Astrocyte of the hippocampus (primary cell): ENCODE data around the gene PARVA.

Experiments
- DNase-seq: peaks from one replicate; pipeline ENCODE4 v3.0.0; 2011; ENCODE audit warnings: low read depth, low spot score

The PARVA gene

DNA sequence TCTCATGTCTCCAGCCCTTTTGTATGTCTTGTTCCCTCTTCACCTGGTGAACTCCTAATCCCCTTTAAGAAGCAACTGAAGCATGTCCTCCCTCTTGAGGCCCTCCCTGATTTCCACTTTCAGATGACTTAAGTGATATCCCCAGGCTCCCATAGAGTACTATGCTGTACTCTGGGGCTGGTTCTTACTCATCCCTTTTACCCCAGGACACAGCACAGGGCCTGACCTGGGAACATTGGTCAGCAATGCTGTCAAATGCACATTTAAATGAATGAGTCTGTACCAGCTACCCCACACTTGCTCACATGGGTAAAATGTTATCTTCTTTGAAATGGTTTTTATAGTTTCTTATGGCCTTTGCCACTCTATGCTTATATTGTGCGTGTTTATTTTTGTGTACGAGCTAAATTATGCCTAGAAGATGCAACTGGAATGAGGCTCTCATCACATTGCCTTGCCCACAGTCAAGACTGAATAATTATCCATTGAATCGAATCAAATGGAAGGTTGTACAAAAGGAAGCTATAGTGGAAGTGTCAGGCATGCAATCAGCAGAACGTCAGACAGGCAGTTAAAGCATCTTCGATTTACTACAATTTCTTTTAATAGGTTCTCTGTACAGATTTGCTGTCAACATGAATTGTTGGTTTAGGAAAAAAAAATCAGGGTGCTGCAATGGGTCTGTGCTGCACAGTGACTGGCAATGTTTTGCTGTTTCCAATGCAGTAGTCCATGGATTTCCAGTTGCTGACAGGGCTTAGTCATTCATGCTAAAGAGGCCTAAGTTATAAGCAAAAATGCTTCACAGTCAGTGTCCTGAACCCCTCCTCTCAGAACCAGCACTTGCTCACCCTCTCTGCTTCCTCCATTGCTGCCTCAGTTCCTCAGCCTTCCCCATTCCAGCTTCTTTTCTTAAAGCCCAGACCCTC lies 79.5 kb downstream of the PARVA start:
- DNase-seq = peak; percentile 35

DNA sequence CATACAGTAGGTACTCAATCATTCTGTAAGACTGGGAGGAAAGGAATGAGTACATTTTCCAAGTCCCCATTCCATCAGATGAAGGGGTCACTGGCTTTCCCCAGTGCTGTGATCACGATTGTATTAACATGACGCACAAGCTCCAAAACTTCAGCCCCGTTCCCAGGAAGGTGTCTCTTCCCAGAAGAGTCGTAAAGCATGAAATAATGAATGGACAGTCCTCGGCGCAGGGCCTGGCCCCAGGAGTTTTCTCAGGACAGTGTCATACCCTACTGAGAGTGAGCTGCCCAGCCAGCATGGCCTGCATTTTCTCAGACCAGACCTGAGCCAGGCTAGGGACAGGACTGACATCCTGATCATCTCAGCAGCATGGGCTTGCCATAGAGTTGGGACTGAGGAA lies 80.7 kb downstream of the PARVA start:
- DNase-seq = no peak

GRCh38 chr11:12459374-12459773 lies 82.0 kb downstream of the PARVA start:
- DNase-seq = no peak

- no peak for DNase-seq
Measured at GRCh38 chr11:12459865-12460444, 82.6 kb downstream of the PARVA start.

DNA sequence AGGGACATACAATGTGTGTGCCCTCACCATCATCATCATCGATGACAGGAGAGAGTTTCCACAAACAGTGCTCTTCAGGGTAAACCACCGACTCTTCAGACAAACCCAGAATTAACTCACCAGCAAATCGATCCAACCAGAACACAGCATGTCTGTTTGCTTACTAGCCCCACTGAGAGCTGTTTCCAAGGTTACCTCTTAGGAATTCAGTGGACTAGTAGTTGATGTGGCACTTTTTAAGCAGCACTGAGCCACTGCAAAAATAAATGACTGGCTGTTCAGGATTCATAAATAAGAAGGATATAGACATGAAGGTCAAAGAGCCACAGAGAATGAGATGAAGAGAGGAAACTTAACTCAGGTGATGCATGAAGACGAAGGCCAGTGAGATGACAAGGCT lies 83.1 kb downstream of the PARVA start:
- DNase-seq = peak; percentile 32

DNA sequence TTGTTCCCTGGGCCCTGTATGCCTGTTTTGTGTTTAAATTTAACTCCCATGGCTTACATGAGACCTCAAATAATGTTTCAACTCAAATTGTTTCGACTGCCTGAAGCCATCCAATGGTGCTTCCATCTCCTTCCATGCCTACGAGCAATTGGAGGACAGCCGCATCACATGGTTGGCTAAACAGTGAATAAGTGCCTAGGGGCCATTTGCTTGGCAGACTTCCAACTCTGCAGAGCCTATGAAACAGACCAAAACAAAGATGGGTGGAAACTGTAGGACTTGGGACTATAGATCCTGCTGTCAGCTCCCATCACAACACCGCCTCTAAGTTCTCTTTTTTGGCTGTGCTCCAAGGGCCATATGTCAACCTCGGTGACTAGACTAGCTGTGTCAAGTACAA lies 84.1 kb downstream of the PARVA start:
- DNase-seq = no peak

- no peak for DNase-seq
Measured at GRCh38 chr11:12464303-12464702, 86.9 kb downstream of the PARVA start.

GRCh38 chr11:12465332-12465731 lies 88.0 kb downstream of the PARVA start:
- DNase-seq = no peak

DNA sequence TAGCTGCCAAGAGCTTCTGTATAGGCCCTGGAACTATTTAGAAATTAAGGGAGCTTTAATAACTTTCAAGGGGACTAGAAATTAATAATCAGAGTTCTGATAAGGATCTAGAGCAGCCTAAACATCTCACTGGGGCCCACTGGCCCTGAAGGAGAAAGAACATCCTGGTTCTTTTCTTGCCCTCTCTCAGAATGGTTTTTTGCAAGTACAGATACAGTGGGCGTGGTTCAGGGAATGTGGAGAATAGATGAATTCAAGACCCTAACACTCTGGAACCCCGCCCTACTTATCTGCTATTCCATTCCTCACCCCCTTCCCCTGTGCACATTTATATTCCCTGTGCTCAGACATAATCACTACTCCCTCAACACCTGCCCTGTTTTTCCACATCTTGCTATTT lies 90.2 kb downstream of the PARVA start:
- DNase-seq = no peak

GRCh38 chr11:12469451-12469850 lies 92.1 kb downstream of the PARVA start:
- DNase-seq = peak; percentile 22

- DNase-seq = no peak
Measured at GRCh38 chr11:12470236-12470635, 92.9 kb downstream of the PARVA start.

GRCh38 chr11:12472401-12473005 lies 95.1 kb downstream of the PARVA start:
- peak; percentile 49 for DNase-seq

- no peak for DNase-seq
Measured at GRCh38 chr11:12473381-12473780, 96.0 kb downstream of the PARVA start.

DNA sequence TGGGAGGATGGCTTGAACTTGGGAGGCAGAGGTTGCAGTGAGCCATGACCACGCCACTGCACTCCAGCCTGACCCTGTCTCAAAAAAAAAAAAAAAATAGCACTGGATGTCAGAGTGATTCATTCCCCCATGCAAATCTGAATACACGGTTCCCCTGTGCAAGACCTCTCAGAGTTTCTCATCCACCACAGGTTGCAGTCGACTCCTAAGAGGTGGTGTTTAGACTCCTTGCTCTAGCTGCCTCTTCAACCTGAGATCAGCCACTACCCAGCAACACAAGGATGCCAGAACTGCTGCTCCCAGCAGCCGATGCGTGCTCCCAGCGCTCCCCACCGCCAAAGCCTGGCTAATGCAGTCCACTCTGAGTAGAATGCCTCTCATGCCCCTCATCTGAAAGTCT lies 97.5 kb downstream of the PARVA start:
- no peak for DNase-seq

GRCh38 chr11:12478743-12479142 lies 101.4 kb downstream of the PARVA start:
- peak; percentile 49 for DNase-seq

DNA sequence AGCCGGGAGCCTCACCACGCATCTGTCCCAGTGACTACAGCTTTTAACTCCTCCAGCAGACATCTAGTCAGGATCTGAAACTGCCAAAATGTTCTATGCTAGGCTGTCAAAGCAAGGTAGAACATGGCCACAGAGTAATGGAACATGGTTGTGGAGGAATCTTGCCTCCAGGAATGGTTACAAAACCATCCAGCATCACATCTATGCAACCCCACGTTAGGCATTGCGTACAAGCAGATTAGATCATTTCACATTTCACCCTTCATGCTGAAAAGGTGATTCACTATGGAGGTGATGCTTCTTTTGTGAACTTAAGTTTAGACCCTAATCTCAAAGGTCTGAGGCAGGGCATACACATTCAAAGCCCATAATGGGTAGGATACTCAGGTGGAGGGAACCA lies 103.0 kb downstream of the PARVA start:
- no peak for DNase-seq

GRCh38 chr11:12482839-12483238 lies 105.5 kb downstream of the PARVA start:
- no peak for DNase-seq

DNA sequence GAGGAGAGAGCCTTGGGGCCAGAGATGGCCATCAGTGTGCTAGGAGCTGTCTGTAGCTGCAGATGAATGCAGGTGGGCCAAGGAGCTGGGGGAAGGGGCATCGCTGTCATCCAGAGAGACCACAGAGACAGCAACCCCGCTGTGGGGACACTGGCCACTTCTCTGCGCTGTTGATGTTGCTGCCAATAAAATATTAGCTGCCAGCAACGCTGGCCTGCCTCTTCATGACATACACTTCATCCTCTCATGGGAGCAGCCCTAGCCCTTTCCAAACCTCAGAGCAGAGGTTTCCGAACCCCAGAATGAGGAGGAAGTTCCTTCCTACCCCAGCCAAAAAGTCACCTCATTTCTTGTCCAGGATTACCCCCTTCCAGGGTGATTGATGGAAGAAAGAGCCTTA lies 106.2 kb downstream of the PARVA start:
- DNase-seq = no peak

- DNase-seq = no peak
Measured at GRCh38 chr11:12485328-12485727, 108.0 kb downstream of the PARVA start.

DNA sequence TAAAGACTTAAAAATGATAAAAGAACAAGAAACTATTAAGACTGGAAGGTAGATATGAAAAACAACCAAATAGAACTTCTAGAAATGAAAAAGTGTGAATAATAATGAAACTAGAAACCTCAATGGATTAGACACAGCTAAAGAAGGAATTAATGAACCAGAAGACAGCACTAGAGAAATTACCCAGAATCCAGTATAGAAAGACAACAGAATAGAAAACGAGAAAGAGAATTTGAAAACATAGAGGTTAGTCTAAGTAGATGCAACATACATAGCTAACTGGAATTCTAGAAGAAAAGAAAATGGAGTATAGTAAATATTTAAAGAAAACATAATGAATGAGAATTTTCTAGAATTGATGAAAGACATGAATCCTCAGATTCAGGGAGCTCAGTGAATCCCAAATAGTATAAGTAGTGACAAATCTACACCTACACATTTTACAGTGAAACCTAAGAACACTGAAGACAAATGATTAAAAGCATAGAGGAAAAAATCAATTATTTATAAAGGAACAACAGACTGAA lies 111.9 kb downstream of the PARVA start:
- no peak for DNase-seq

DNA sequence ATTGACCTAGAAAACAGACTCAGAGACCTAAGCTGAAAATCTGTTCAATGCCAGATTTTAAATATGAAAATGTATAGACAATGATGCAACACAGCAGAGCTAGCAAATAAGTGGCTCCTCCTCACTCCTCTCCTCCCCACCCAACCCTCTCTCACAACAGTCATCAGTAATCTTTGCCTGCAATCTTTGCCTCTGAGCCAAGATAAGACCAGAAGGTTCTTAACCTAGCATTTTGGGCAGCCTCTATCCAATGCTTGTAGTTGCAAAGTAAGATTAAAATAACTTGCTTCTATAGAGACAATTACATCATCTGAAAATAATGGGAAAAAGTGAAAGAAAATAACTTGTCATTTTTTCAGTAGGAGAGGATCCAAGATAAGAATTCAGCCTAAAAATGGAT lies 117.3 kb downstream of the PARVA start:
- DNase-seq = no peak

- DNase-seq = no peak
Measured at GRCh38 chr11:12496181-12497025, 119.0 kb downstream of the PARVA start.
